ENCODE results near the gene SFMBT2.

Gene SFMBT2

DNA sequence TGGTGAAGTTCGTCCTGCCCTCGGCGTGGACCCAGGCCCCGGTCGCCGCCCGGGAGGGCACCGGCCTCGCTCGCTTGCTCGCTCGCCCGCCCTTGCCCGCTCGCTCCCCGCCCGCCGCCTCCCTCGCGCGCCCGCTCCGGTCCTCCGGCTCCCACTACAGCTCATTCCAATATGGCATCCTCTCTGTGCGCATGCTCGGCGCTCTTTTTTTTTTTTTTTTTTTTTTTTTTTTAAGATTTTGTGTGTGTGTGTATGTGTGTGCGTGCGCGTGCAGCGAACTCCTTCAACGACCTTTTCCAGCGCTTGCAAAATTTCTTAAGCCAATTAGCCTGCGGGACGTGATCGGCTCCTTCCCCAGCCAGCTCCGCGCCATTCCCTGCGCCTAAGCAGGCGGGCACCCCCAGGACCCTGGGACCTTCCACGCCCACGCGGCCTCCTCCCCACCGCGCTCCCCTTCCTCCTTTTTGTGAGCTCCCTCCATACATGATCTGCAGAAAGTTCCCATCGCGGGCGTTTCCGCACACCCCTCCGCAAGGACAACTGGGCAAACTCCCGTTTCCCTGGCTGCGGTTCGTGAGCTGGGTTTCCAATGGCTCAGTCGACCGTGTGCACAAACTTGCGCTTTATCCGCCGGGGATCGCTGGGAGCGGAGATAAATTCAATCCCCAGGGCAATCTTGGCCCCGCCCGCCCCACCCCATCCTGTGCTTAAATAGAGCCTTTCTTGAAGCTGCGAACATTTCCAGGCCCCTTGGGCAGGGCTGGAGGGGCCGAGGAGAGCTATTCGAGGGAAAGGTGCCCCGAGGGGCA is at the start of gene SFMBT2:
TSS of gene SFMBT2 (minus strand) at position 173 of the 809 bp plus-strand sequence. CDS start 29,136 bp downstream, outside the sequence.
- Histone ChIP-seq H3K36me3 (ENCODE audit: insufficient read depth, low read length) (no peaks in the 10 kb centered on the region), H3K4me3 (peak within 1 kb of the TSS; percentile 77), H3K9ac (ENCODE audit: insufficient read length) (no peak within 1 kb of the TSS), H3K27ac (no peak within 1 kb of the TSS), H3K9me3 (ENCODE audit: low read depth, low read length) (no peaks in the 10 kb centered on the region)
- TF ChIP-seq POLR2AphosphoS5 (IDR thresholded peaks at IDR 0.05; ENCODE audit: borderline replicate concordance, low read depth, low read length), result no peak
- TF ChIP-seq EZH2 (IDR thresholded peaks at IDR 0.05), result no peak
- TF ChIP-seq FOXP2 (optimal IDR thresholded peaks at IDR 0.05; ENCODE audit: control extremely low read depth, extremely low read length, insufficient read depth), result no peak
- no peak for DNase-seq (ENCODE audit: low read depth, low spot score)

DNA sequence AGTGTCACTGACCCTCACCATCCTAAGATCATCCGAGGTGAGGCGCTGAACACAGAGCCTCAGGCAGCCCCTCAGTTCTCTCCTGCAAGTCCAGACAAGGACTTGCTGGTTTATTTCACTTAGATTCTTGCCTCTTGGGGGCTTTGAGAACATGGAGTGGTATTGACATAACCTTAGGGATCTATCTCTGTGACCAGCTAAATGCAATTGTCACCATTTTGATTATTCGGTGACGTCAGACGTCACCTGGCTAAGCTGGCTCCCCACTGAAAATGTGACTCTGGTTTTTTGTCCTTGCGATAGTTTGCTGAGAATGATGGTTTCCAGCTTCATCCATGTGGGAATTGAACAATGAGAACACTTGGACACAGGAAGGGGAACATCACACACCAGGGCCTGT is 49.2 kb upstream of the SFMBT2 start:
- Histone ChIP-seq H3K9me3 (ENCODE audit: low read depth, low read length) (no peaks in the 10 kb centered on the region), H3K36me3 (ENCODE audit: insufficient read depth, low read length) (no peaks in the 10 kb centered on the region), H3K9ac (ENCODE audit: insufficient read length) (no peak overlapping the region), H3K27ac (no peak overlapping the region), H3K4me3 (no peak overlapping the region)
- no peak for TF ChIP-seq POLR2AphosphoS5 (IDR thresholded peaks at IDR 0.05; ENCODE audit: borderline replicate concordance, low read depth, low read length)
- TF ChIP-seq EZH2 (IDR thresholded peaks at IDR 0.05), result no peak
- TF ChIP-seq FOXP2 (optimal IDR thresholded peaks at IDR 0.05; ENCODE audit: control extremely low read depth, extremely low read length, insufficient read depth), result no peak
- no peak for DNase-seq (ENCODE audit: low read depth, low spot score)

- Histone ChIP-seq H3K4me3 (no peak overlapping the region), H3K9ac (ENCODE audit: insufficient read length) (no peak overlapping the region), H3K27ac (no peak overlapping the region), H3K36me3 (ENCODE audit: insufficient read depth, low read length) (no peaks in the 10 kb centered on the region), H3K9me3 (ENCODE audit: low read depth, low read length) (no peaks in the 10 kb centered on the region)
- DNase-seq (ENCODE audit: low read depth, low spot score), result no peak
- TF ChIP-seq FOXP2 (optimal IDR thresholded peaks at IDR 0.05; ENCODE audit: control extremely low read depth, extremely low read length, insufficient read depth) (no peak), POLR2AphosphoS5 (IDR thresholded peaks at IDR 0.05; ENCODE audit: borderline replicate concordance, low read depth, low read length) (no peak)
Measured at GRCh38 chr10:7458556-7458955, 47.7 kb upstream of the SFMBT2 start.

- Histone ChIP-seq H3K9me3 (ENCODE audit: low read depth, low read length) (no peaks in the 10 kb centered on the region), H3K4me3 (no peak overlapping the region), H3K36me3 (ENCODE audit: insufficient read depth, low read length) (no peaks in the 10 kb centered on the region), H3K27ac (no peak overlapping the region), H3K9ac (ENCODE audit: insufficient read length) (no peak overlapping the region)
- TF ChIP-seq POLR2AphosphoS5 (IDR thresholded peaks at IDR 0.05; ENCODE audit: borderline replicate concordance, low read depth, low read length) (no peak), EZH2 (IDR thresholded peaks at IDR 0.05) (no peak), FOXP2 (optimal IDR thresholded peaks at IDR 0.05; ENCODE audit: control extremely low read depth, extremely low read length, insufficient read depth) (no peak)
- DNase-seq (ENCODE audit: low read depth, low spot score), result no peak
Measured at GRCh38 chr10:7457478-7458316, 46.9 kb upstream of the SFMBT2 start.

DNA sequence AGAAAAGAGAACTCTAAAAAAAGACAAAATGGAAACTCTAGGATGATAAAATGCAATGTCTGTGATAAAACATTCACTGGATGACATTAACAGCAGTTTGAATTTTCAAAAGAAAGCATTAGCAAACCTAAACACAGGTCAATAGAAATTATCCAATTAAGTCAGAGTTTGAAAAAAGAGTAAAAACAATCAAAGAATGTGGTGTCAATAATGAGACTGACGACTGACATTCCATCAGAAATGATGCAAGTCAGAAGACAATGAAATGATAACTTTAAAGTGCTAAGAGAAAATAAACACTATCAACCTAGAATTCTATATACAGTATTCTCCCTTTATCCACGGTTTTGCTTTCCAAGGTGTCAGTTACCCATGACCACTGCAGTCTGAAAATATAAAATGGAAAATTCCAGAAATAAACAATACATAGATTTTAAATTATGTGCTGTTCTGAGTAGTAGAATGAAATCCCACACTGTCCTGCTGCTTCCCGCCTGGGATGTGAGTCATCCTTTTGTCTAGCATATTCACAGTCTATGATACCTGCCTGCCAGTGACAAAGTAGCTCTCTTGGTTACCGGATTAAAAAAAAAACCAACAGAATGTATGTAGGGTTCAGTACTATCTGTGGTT is 38.3 kb upstream of the SFMBT2 start:
- Histone ChIP-seq H3K36me3 (ENCODE audit: insufficient read depth, low read length) (no peaks in the 10 kb centered on the region), H3K27ac (no peak overlapping the region), H3K9me3 (ENCODE audit: low read depth, low read length) (no peaks in the 10 kb centered on the region), H3K4me3 (no peak overlapping the region), H3K9ac (ENCODE audit: insufficient read length) (no peak overlapping the region)
- no peak for DNase-seq (ENCODE audit: low read depth, low spot score)
- TF ChIP-seq FOXP2 (optimal IDR thresholded peaks at IDR 0.05; ENCODE audit: control extremely low read depth, extremely low read length, insufficient read depth) (no peak), POLR2AphosphoS5 (IDR thresholded peaks at IDR 0.05; ENCODE audit: borderline replicate concordance, low read depth, low read length) (no peak), EZH2 (IDR thresholded peaks at IDR 0.05) (no peak)

- Histone ChIP-seq H3K27ac (no peak overlapping the region), H3K36me3 (ENCODE audit: insufficient read depth, low read length) (no peaks in the 10 kb centered on the region), H3K4me3 (no peak overlapping the region), H3K9ac (ENCODE audit: insufficient read length) (no peak overlapping the region), H3K9me3 (ENCODE audit: low read depth, low read length) (no peaks in the 10 kb centered on the region)
- TF ChIP-seq FOXP2 (optimal IDR thresholded peaks at IDR 0.05; ENCODE audit: control extremely low read depth, extremely low read length, insufficient read depth) (no peak), POLR2AphosphoS5 (IDR thresholded peaks at IDR 0.05; ENCODE audit: borderline replicate concordance, low read depth, low read length) (no peak), EZH2 (IDR thresholded peaks at IDR 0.05) (no peak)
- DNase-seq (ENCODE audit: low read depth, low spot score), result no peak
Measured at GRCh38 chr10:7445474-7446185, 34.8 kb upstream of the SFMBT2 start.

GRCh38 chr10:7444551-7445121 is 33.8 kb upstream of the SFMBT2 start:
- Histone ChIP-seq H3K36me3 (ENCODE audit: insufficient read depth, low read length) (no peaks in the 10 kb centered on the region), H3K9me3 (ENCODE audit: low read depth, low read length) (no peaks in the 10 kb centered on the region), H3K4me3 (no peak overlapping the region), H3K27ac (no peak overlapping the region), H3K9ac (ENCODE audit: insufficient read length) (no peak overlapping the region)
- TF ChIP-seq FOXP2 (optimal IDR thresholded peaks at IDR 0.05; ENCODE audit: control extremely low read depth, extremely low read length, insufficient read depth) (no peak), POLR2AphosphoS5 (IDR thresholded peaks at IDR 0.05; ENCODE audit: borderline replicate concordance, low read depth, low read length) (no peak), EZH2 (IDR thresholded peaks at IDR 0.05) (no peak)
- DNase-seq (ENCODE audit: low read depth, low spot score), result no peak

All from SK-N-MC (cell line).